HCT116 (cell line): ENCODE measurements around the gene IGF2. TPM values are rescaled to one million over a fixed set of nuclear protein-coding genes. Genes with fewer than 3 reads are reported as not detected.

Experiments used
- ATAC-seq: fragments of 200-7000 bp; cut with Tn5 transposase; 2 replicates; pipeline ENCODE4 v1.9.1; 2020; ENCODE audit warnings: mild to moderate bottlenecking, moderate library complexity
- BruUV-seq: library from RNA; stranded (reverse); fragments of 400-500 nt; replicated peaks from 2 replicates; lab custom pipeline; 2021; lab: Mats Ljungman, UMichigan
- CTCF ChIA-PET: fragments of 300-600 bp; sonication (Branson Sonifier 250); formaldehyde crosslinking; loops from one replicate; lab custom pipeline; 2021; ENCODE audit warnings: antibody characterized with exemption; lab: Charles Lee
- POLR2A ChIA-PET: fragments of 300-600, 350-600 bp; sonication (Branson Sonifier 250); formaldehyde crosslinking; loops from one replicate; lab custom pipeline; 2021; ENCODE audit warnings: antibody characterized with exemption; lab: Charles Lee
- RAD21 ChIA-PET, 2 experiments: fragments of 300-600 bp; sonication (Branson Sonifier 250); formaldehyde crosslinking; loops; one replicate each; lab custom pipeline; 2023; ENCODE audit warnings: low total read pairs in 2 of 2; ENCODE audit not compliant: uncharacterized antibody in 2 of 2, unreplicated experiment in 2 of 2, low non-redundant PET in 1 of 2; lab: Charles Lee
- DNase-seq: peaks from one replicate; pipeline ENCODE4 v3.0.0-alpha.2; 2010; ENCODE audit warnings: low read depth, low spot score
- H2AFZ ChIP-seq: fragments of 200-600 bp; shearing (Covaris generic), sonication (generic); 2 replicates; pipeline ENCODE4 v1.6.1; 2017; ENCODE audit warnings: low read depth, mixed run types, mixed read lengths, antibody characterized with exemption, low read length; ENCODE audit not compliant: poor library complexity, severe bottlenecking
- H3K27ac ChIP-seq: 2 replicates; pipeline ENCODE4 v1.5.1; 2012; ENCODE audit warnings: low read depth, low read length
- H3K27me3 ChIP-seq: fragments of 200-600 bp; sonication (generic); 2 replicates; pipeline ENCODE4 v1.6.1; 2016; ENCODE audit warnings: mixed run types, low read length, mixed read lengths; ENCODE audit not compliant: insufficient read depth
- H3K36me3 ChIP-seq, 2 experiments: fragments of 200-500 bp in 1 of 2; fragments of 200-600 bp in 1 of 2; sonication (Bioruptor generic) in 1 of 2; sonication (generic) in 1 of 2; 2 replicates each; pipeline versions ENCODE4 v1.5.1 to v1.6.1; 2014 to 2016; ENCODE audit warnings: low read length in 2 of 2, inconsistent platforms in 1 of 2, mixed read lengths in 1 of 2, mixed run types in 1 of 2; ENCODE audit not compliant: insufficient read depth in 2 of 2, control insufficient read depth in 1 of 2
- H3K4me1 ChIP-seq, 2 experiments: fragments of 200-600 bp in 1 of 2; sonication (generic) in 1 of 2; 2 replicates each; pipeline versions ENCODE4 v1.5.1 to v1.6.1; 2012 to 2017; ENCODE audit warnings: low read length in 2 of 2, inconsistent platforms in 1 of 2, mild to moderate bottlenecking in 1 of 2, mixed read lengths in 1 of 2, mixed run types in 1 of 2, moderate library complexity in 1 of 2; ENCODE audit not compliant: insufficient read depth in 2 of 2, control insufficient read depth in 1 of 2
- H3K4me2 ChIP-seq: fragments of 200-600 bp; sonication (generic); 2 replicates; pipeline ENCODE4 v1.6.1; 2017; ENCODE audit warnings: mixed run types, low read length, mixed read lengths
- H3K4me3 ChIP-seq, 2 experiments: fragments of 200-600 bp in 1 of 2; sonication (generic) in 1 of 2; replicated peaks in 1 of 2; 2 replicates each; pipeline ENCODE4 v1.5.1; 2011 to 2016; ENCODE audit warnings: low read length in 2 of 2, control low read depth in 1 of 2, low read depth in 1 of 2, mild to moderate bottlenecking in 1 of 2, mixed read lengths in 1 of 2, mixed run types in 1 of 2
- H3K79me2 ChIP-seq: fragments of 200-600 bp; sonication (generic); 2 replicates; pipeline ENCODE4 v1.6.1; 2017; ENCODE audit warnings: mild to moderate bottlenecking, mixed run types, low read length, moderate library complexity, mixed read lengths; ENCODE audit not compliant: insufficient read depth
- H3K9ac ChIP-seq: fragments of 200-600 bp; sonication (generic); 2 replicates; pipeline ENCODE4 v1.6.1; 2016; ENCODE audit warnings: low read length, mixed read lengths
- H3K9me2 ChIP-seq: fragments of 200-600 bp; sonication (generic), shearing (Covaris generic); 2 replicates; pipeline ENCODE4 v1.6.1; 2017; ENCODE audit warnings: mixed run types, mild to moderate bottlenecking, moderate library complexity; ENCODE audit not compliant: insufficient read depth
- H3K9me3 ChIP-seq, 2 experiments: fragments of 200-500 bp in 1 of 2; fragments of 200-600 bp in 1 of 2; sonication (Bioruptor generic) in 1 of 2; sonication (generic) in 1 of 2; 2 replicates each; pipeline ENCODE4 v1.6.1; 2014 to 2017; ENCODE audit warnings: low read length in 2 of 2, mixed read lengths in 2 of 2, inconsistent platforms in 1 of 2, low read depth in 1 of 2, mild to moderate bottlenecking in 1 of 2, mixed run types in 1 of 2, moderate library complexity in 1 of 2; ENCODE audit not compliant: control insufficient read depth in 1 of 2, insufficient read depth in 1 of 2
- H4K20me1 ChIP-seq: fragments of 200-600 bp; sonication (generic), shearing (Covaris generic); 2 replicates; pipeline ENCODE4 v1.6.1; 2017; ENCODE audit warnings: mixed run types, mild to moderate bottlenecking, moderate library complexity; ENCODE audit not compliant: insufficient read depth
- CTCF ChIP-seq, 3 experiments: fragments of 200-600 bp in 1 of 3; sonication (generic) in 1 of 3; IDR thresholded peaks in 2 of 3; conservative IDR thresholded peaks in 1 of 3; 2 replicates each; pipeline ENCODE4 v1.5.1; 2012 to 2017; ENCODE audit warnings: low read depth in 2 of 3, low read length in 2 of 3, antibody characterized with exemption in 1 of 3, borderline replicate concordance in 1 of 3, control low read depth in 1 of 3, mild to moderate bottlenecking in 1 of 3, mixed read lengths in 1 of 3, mixed run types in 1 of 3, moderate library complexity in 1 of 3; ENCODE audit not compliant: insufficient read depth in 1 of 3
- ELF1 ChIP-seq: IDR thresholded peaks from 2 replicates; pipeline ENCODE4 v1.6.1; 2012; ENCODE audit warnings: low read depth, borderline replicate concordance
- EZH2 ChIP-seq: fragments of 200-600 bp; sonication (generic); IDR thresholded peaks from 2 replicates; pipeline ENCODE4 v1.6.1; 2017; ENCODE audit warnings: antibody characterized with exemption, mixed run types
- EZH2phosphoT487 ChIP-seq: fragments of 200-600 bp; IDR thresholded peaks from 2 replicates; pipeline ENCODE4 v1.6.1; 2018; ENCODE audit warnings: antibody characterized with exemption, borderline replicate concordance
- FOSL1 ChIP-seq: IDR thresholded peaks from 2 replicates; pipeline ENCODE4 v1.6.1; 2012; ENCODE audit warnings: low read depth
- POLR2A ChIP-seq: IDR thresholded peaks from 2 replicates; pipeline ENCODE4 v1.7.0; 2011; ENCODE audit warnings: borderline replicate concordance; ENCODE audit not compliant: insufficient read depth, insufficient read length; ENCODE audit errors: extremely low read depth
- RAD21 ChIP-seq: IDR thresholded peaks from 2 replicates; pipeline ENCODE4 v1.6.1; 2012; ENCODE audit warnings: low read depth, mild to moderate bottlenecking
- TCF7L2 ChIP-seq: IDR thresholded peaks from 2 replicates; pipeline ENCODE4 v1.7.0; 2011; ENCODE audit warnings: borderline replicate concordance, inconsistent platforms; ENCODE audit not compliant: insufficient read depth, insufficient read length; ENCODE audit errors: extremely low read depth
- ZFX ChIP-seq: fragments of 450-650 bp; IDR thresholded peaks from 2 replicates; pipeline ENCODE4 v1.6.1; 2017
- intact Hi-C: fragments of 100-400 bp; cut with micrococcal nuclease; formaldehyde crosslinking; loops from 2 replicates; pipeline ENCODE4 v1.10.0; 2022
- total RNA-seq: library from RNA; stranded (reverse); gene quantifications from one replicate; pipeline ENCODE4 v1.2.1, GENCODE V29; 2021; ENCODE audit not compliant: unreplicated experiment
- TF ChIP-seq, protein P1 (sequence below): IDR thresholded peaks from 2 replicates; pipeline ENCODE4 v1.6.1; 2012
- TF ChIP-seq, protein P2 (sequence below): IDR thresholded peaks from 2 replicates; pipeline ENCODE4 v1.6.1; 2012
- TF ChIP-seq, protein P3 (sequence below): IDR thresholded peaks from 2 replicates; pipeline ENCODE4 v1.6.1; 2012; ENCODE audit warnings: low read depth

Gene IGF2
- total RNA-seq, 1 experiment from 2014 or later = 17.9 TPM

GRCh38 chr11:2137202-2138067 is 1.8 kb downstream of the IGF2 start:
- H2AFZ ChIP-seq = no peak overlapping the region
- H4K20me1 ChIP-seq = no peaks in the 10 kb centered on the region
- peak; percentile 83 for ATAC-seq
- intact Hi-C loops = loop anchor here (5.0 kb wide), 1 partner anchor 50 kb away; no protein-coding TSS in a partner anchor
- peak overlapping the region; percentile 96 for H3K4me2 ChIP-seq
- H3K36me3 ChIP-seq = no peaks in the 10 kb centered on the region
- H3K9me3 ChIP-seq = no peaks in the 10 kb centered on the region
- peak overlapping the region; percentile 18; the same call in 1 of the 2 replicates for H3K27ac ChIP-seq
- H3K27me3 ChIP-seq = no peaks in the 10 kb centered on the region
- no peaks in the 10 kb centered on the region for H3K79me2 ChIP-seq
- H3K4me1 ChIP-seq = peaks cover 0 to 17% of the 10 kb centered on the region in 2 experiments; a peak in 2 of 4 replicates
- no peaks in the 10 kb centered on the region for H3K9me2 ChIP-seq
- ChIA-PET POLR2A (interaction anchor here (0.7 kb wide), 1 partner anchor 12 kb away, joined by 3 read pairs; no protein-coding TSS in a partner anchor), RAD21 (no interaction called here), CTCF (interaction anchor here (0.6 to 1.2 kb wide), 3 partner anchors 13 to 485 kb away, joined by 3 to 16 read pairs (median 4); no protein-coding TSS in a partner anchor)
- TF ChIP-seq ZFX = peak; percentile 27; the same call in 1 of the 2 replicates
- TF ChIP-seq, protein P1, sequence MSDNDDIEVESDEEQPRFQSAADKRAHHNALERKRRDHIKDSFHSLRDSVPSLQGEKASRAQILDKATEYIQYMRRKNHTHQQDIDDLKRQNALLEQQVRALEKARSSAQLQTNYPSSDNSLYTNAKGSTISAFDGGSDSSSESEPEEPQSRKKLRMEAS = no peak
- TF ChIP-seq EZH2 = no peak
- no TSS peak for BruUV-seq
- peak overlapping the region; percentile 39 for H3K9ac ChIP-seq
- peak overlapping the region; percentile 48 to 60 for H3K4me3 ChIP-seq
- peak; percentile 36 for DNase-seq

GRCh38 chr11:2136952-2137201 is 2.3 kb downstream of the IGF2 start:
- POLR2A ChIA-PET = interaction anchor here (0.7 kb wide), 1 partner anchor 12 kb away, joined by 3 read pairs; no protein-coding TSS in a partner anchor
- H3K4me2 ChIP-seq = peak overlapping the region; percentile 96
- no peak overlapping the region for H2AFZ ChIP-seq
- no peak overlapping the region for H3K9ac ChIP-seq
- no peak overlapping the region for H3K27ac ChIP-seq
- no peaks in the 10 kb centered on the region for H3K79me2 ChIP-seq
- no TSS peak for BruUV-seq
- H4K20me1 ChIP-seq = no peaks in the 10 kb centered on the region
- RAD21 ChIA-PET = no interaction called here
- H3K27me3 ChIP-seq = no peaks in the 10 kb centered on the region
- intact Hi-C loops = loop anchor here (5.0 kb wide), 1 partner anchor 50 kb away; no protein-coding TSS in a partner anchor
- CTCF ChIA-PET = interaction anchor here (1.0 to 1.2 kb wide), 2 partner anchors 14 to 484 kb away, joined by 4 to 16 read pairs; no protein-coding TSS in a partner anchor
- no peak for DNase-seq
- no peaks in the 10 kb centered on the region for H3K36me3 ChIP-seq
- ATAC-seq = peak; percentile 2; the same call in 1 of the 2 replicates
- peak overlapping the region in 1 of 2 experiments; percentile 60; a peak in 1 of 4 replicates for H3K4me3 ChIP-seq
- H3K9me3 ChIP-seq = no peaks in the 10 kb centered on the region
- no peaks in the 10 kb centered on the region for H3K9me2 ChIP-seq
- peaks cover 0 to 16% of the 10 kb centered on the region in 2 experiments; a peak in 2 of 4 replicates for H3K4me1 ChIP-seq
- TF ChIP-seq POLR2A (no peak), ELF1 (no peak), EZH2phosphoT487 (no peak), TCF7L2 (no peak), FOSL1 (no peak), RAD21 (no peak), CTCF (IDR thresholded peaks at IDR 0.05 in 2 of 3, conservative IDR thresholded peaks at IDR 0.05 in 1 of 3; ENCODE audit: borderline replicate concordance in 1 of 3, insufficient read depth in 1 of 3, low read depth in 2 of 3, low read length in 2 of 3) (no peak)
- TF ChIP-seq, protein P2, sequence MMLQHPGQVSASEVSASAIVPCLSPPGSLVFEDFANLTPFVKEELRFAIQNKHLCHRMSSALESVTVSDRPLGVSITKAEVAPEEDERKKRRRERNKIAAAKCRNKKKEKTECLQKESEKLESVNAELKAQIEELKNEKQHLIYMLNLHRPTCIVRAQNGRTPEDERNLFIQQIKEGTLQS = no peak
- TF ChIP-seq, protein P3, sequence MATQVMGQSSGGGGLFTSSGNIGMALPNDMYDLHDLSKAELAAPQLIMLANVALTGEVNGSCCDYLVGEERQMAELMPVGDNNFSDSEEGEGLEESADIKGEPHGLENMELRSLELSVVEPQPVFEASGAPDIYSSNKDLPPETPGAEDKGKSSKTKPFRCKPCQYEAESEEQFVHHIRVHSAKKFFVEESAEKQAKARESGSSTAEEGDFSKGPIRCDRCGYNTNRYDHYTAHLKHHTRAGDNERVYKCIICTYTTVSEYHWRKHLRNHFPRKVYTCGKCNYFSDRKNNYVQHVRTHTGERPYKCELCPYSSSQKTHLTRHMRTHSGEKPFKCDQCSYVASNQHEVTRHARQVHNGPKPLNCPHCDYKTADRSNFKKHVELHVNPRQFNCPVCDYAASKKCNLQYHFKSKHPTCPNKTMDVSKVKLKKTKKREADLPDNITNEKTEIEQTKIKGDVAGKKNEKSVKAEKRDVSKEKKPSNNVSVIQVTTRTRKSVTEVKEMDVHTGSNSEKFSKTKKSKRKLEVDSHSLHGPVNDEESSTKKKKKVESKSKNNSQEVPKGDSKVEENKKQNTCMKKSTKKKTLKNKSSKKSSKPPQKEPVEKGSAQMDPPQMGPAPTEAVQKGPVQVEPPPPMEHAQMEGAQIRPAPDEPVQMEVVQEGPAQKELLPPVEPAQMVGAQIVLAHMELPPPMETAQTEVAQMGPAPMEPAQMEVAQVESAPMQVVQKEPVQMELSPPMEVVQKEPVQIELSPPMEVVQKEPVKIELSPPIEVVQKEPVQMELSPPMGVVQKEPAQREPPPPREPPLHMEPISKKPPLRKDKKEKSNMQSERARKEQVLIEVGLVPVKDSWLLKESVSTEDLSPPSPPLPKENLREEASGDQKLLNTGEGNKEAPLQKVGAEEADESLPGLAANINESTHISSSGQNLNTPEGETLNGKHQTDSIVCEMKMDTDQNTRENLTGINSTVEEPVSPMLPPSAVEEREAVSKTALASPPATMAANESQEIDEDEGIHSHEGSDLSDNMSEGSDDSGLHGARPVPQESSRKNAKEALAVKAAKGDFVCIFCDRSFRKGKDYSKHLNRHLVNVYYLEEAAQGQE = no peak
